Kidney tubule cell (primary cell): ENCODE data around the gene CAPN10.

ENCODE experiments used
- DNase-seq: peaks from one replicate; pipeline ENCODE4 v3.0.0-alpha.2; 2018; ENCODE audit warnings: low spot score

CAPN10 gene

DNA sequence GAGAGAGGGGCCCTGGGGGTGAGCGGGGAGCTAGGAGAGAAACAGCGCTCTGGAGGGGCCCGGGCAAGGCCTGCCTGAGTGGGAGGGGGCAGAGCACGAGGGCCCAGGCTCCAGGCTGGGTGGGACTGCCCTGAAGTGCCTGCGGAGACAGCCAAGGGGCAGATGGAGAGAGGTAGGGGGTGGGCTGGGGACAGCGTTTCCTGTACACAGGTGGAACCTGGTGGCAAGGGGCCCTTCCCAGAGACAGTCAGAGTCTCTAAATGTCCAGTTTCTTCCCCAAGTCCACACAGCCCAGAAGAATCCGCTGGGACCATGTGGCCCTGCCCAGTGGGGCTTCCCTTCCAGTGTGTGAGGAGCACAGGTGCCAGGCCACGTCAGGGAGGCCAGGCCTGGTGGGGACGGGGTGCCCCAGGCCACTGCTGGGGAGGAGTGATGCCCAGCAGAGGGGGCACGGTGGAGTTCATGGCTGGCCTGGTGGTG is 37.0 kb downstream of the CAPN10 start:
- no peak for DNase-seq

DNA sequence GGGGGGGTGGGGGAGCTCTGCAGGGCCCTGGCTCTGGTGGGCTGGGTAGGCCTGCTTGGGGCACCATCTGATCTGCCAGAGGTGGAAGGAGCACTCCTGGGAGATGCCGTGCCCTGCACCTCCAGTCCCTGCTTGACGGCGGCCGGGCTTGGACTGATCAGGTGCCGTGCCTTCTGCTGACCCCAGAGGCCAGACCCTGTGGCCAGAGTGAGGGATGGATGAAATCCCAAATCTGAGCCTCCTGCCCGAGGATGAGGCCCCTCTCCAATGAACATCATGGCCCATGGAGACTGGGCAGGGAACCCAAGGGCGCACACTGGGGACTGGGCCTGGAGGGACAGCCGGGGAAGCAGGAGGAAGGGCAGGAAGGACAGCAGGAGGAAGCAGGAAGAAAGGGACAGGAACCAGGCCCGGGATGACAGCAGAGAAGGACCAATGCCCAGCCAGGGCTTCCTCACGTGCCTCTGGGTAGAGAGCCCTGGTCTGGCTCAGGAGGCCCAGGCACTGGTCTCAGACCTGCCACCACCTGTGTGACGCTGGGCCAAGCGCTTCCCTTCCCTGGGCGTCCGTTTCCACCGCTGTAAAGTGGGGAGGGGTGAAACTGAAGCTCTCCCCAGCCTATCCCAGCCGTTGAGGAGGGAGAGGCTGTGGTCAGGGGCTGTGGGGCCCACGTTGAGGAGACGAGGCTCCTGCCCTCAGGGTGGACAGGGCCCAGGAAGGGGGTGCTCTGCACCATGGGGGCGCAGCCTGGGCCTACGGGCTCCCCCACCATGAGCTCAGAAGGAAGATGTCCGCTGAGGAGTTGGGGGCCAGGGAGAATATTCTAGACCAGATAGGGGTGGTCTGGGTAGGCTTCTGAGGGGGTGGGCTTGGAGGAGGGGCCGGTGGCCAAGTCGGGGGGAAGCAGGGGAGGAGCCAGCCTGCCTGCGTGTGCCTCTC is 37.7 kb downstream of the CAPN10 start:
- no peak for DNase-seq

DNA sequence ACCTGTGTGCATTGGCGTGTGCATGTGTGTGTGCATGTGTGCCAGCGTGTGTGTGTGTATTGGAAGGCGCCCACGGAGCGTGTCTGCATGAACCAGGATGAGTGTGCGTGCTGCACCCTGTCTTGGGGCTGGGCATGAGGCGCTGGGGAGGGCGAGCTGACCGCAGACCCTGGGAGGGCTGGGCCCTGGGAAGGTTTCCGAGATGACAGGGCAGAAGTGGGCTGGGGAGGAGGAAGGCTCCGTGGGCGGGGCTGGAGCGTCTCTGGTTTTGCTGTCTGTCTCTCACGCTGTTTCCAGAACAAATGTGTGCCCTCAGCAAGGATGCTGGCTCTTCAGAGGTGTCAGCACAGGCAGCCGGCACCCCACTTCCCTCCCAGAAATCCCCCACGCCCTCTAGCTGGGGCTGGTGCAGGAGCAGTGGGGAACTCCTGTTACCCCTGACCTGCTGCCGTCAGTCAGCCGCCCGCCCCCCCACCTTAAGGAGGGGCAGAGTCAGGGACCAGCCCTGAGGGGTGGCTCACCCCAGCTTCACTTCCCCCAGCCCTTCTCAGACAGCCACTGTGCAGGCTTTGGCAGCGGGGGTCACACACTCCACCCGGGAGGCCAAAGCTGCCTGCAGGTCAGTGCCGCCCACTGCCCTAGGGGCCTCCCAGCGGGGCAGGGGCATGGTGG is 38.6 kb downstream of the CAPN10 start, which contains the start of gene GPR35:
Gene GPR35 (plus strand): TSS at position 531 of the 672 bp plus-strand sequence. CDS start 4,473 bp downstream, outside the sequence.
- peak; percentile 72 for DNase-seq

DNA sequence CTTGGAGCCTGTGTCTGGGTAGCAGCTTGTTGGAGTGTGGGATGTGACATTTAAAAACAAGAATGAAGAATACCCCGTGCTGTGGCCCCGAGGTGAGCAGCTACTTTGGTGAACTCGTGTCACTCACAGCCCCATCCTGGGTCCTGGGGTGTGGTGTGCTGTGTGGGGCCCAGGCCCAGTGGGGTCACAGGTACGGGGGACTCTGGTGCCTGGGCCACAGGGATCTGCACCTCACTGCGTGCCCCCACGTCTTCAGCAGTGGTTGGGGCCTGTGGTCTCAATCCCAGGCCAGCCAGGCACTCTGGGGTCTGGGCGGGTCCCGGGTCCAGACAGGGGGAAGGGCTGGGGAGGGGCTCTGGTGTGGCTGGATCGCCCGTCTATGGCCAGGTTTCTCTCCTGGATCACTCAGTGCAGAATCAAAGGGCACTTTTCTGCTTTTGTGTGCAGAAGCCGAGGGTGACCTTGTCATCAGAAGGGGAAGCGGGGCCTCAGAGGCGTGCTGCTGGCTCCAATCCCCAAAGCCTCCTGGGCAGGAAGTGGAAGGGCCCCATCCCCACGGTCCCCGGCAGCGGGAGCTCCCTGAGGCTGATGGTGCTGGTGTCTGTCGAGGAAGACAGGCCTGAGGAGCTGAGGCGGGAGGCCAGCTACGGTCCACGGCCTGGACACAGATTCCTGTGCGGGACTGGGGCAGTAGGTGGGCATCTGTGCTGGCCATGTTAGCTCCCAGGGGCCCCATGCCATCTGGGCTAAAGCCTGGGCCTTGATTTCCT is 40.2 kb downstream of the CAPN10 start:
- DNase-seq: no peak

DNA sequence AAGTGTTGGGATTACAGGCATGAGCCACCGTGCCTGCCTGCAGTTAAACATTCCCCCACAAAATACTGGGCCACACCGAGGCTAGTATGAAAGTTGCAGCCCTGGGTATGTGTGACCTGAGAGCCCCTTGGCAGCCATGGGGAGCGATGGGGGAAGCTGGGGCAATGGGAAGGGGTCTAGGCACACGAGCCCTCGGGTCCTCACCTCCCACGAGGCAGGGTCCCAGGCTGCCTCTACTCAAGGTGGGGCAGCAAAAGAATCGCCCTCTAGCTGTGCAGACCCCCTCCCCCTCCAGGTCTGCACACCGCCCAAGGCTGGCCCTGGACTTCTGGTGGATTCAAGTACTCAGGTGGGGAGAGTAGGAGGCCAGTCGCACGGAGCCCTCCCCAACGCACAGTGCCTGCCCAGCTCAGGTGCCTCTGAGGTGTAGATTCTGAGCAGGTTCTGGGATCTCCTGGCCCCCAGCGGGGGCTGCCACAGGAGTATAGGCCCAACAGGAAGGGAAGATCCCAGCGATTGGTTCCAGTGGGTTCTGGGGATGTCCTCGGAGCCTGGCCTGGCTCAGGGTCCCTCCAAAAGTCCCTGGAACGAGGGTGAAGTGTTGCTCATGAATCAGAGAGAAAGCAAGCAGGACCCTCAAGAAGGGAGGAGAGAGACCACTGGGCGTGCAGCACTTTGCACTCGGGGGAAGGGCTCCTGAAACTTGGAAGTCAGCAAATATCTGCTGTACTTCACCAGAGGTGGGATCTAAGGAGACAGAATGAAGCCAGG is 41.4 kb downstream of the CAPN10 start:
- no peak for DNase-seq

DNA sequence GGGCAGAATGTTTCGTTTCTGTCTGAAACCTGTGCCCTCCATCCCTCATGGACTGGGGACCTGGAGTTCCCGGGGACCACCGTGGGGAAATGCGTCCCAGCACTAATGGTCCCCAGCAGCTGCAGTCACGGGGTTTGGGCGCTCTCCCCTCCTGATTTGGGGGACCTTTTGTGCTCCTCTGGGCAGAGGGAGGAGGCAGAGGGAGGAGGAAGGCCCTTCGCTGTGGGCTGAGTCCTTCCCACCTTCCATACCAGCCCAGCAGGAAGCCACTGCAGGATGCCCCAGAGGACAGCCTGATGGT is 41.9 kb downstream of the CAPN10 start:
- DNase-seq: no peak

DNA sequence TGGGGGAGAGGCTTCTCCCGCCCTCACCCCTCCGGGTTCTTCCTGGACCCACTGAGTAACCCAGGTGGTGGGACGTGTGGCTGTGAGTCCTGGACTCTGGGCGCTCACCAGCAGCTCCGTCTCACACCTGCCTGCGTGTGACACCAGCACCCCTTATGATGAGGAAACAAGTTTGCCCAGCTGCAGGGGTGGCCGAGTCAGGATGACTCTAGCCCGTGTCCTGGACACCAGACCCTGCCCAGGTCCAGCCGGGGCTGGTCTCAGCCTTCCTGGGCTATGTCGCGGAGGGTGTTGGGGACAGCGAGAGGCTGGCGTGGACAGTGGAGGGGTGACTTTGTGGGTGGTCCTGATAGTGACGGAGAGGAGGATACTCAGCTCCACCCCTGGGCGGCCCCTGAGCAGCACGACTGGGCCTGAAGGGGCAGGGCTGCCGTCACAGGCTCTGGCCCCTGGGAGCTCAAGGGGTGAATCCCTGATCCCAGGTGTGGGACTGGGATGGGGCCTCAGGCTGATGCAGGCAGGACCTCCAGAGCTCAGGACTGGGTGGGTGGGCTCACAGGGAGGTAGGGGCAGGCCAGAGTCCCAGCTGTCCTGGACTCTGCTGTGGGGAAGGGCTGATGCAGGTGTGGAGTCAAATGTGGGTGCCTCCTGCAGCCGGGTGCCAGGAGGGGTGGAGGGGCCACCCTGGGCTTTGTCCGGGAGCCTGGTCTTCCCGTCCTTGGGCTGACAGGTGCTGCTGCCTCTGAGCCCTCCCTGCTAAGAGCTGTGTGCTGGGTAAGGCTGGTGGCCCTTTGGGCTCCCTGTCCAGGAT is 42.5 kb downstream of the CAPN10 start:
- DNase-seq: no peak

DNA sequence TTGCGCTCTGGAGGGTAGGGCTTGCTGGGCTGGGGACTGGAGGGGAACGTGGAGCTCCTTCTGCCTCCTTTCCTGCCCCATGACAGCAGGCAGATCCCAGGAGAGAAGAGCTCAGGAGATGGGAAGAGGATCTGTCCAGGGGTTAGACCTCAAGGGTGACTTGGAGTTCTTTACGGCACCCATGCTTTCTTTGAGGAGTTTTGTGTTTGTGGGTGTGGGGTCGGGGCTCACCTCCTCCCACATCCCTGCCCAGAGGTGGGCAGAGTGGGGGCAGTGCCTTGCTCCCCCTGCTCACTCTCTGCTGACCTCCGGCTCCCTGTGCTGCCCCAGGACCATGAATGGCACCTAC is 43.1 kb downstream of the CAPN10 start:
- no peak for DNase-seq

DNA sequence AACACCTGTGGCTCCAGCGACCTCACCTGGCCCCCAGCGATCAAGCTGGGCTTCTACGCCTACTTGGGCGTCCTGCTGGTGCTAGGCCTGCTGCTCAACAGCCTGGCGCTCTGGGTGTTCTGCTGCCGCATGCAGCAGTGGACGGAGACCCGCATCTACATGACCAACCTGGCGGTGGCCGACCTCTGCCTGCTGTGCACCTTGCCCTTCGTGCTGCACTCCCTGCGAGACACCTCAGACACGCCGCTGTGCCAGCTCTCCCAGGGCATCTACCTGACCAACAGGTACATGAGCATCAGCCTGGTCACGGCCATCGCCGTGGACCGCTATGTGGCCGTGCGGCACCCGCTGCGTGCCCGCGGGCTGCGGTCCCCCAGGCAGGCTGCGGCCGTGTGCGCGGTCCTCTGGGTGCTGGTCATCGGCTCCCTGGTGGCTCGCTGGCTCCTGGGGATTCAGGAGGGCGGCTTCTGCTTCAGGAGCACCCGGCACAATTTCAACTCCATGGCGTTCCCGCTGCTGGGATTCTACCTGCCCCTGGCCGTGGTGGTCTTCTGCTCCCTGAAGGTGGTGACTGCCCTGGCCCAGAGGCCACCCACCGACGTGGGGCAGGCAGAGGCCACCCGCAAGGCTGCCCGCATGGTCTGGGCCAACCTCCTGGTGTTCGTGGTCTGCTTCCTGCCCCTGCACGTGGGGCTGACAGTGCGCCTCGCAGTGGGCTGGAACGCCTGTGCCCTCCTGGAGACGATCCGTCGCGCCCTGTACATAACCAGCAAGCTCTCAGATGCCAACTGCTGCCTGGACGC is 43.6 kb downstream of the CAPN10 start:
- DNase-seq: no peak

DNA sequence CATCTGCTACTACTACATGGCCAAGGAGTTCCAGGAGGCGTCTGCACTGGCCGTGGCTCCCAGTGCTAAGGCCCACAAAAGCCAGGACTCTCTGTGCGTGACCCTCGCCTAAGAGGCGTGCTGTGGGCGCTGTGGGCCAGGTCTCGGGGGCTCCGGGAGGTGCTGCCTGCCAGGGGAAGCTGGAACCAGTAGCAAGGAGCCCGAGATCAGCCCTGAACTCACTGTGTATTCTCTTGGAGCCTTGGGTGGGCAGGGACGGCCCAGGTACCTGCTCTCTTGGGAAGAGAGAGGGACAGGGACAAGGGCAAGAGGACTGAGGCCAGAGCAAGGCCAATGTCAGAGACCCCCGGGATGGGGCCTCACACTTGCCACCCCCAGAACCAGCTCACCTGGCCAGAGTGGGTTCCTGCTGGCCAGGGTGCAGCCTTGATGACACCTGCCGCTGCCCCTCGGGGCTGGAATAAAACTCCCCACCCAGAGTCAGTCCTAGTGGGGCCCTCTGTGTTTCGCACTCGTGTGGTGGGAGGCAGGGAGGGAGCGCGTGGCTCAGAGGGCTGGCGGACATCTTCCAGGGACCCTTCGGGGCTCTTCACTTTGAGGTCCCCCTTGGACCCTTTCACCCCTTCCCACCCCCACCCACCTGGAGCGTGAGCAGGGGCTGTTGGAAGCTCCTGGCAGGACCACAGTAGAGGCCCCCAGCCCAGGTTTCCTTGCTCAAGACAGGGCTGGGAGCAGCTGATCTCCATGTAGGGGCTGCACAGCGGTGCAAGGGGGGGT is 44.4 kb downstream of the CAPN10 start:
- no peak for DNase-seq

DNA sequence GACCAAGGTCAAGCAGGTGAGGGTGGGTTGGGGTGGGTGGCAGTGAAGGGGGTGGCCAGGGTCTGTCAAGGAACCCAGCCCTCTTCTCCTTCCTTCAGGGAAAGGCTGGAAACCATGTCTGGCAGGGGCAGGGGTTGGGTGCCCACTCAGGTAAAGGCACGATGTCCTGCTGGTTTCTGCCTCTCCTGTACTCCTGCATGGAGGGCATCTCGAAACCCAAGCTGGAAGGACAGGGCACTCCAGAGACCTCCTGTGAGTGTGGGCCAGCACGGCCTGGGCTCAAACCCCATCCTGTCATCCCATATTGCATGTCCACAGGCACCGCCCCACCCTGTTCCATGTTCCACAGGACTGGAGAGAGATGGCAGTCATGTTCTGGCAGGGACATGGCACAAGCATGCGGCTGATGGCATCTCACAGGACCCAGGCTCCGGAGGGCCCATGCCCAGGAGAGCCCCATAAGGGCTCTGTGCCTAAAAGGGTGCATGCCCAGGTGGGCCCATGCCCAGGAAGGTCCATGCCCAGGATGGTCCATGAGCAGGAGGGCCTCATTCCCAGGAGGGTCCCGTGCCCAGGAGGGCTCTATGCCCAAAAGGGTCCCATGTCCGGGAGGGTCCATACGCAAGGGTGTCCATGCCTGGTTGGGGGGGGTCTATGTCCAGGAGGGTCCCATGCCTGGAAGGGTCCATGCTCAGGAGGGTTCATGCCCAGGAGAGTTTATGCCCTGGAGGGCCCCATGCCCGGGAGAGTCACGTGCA is 45.2 kb downstream of the CAPN10 start:
- no peak for DNase-seq

DNA sequence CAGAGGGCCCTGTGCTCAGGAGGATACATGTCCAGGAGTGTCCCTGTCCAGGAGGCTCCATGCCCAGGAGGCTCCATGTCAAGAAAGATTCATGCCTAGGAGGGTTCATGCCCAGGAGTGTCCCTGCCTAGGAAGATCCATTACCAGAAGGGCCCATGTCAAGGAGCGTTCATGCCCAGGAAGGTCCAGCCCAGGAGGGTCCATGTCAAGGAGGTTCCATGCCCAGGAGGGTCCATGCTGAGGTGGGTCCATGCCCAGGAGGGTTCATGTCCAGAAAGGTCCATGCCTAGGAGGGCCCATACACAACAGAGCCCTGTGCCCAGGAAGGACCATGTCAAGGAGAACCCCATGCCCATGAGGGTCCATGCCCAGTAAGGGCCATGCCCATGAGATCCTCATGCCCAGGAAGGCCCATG is 45.8 kb downstream of the CAPN10 start:
- DNase-seq: no peak

DNA sequence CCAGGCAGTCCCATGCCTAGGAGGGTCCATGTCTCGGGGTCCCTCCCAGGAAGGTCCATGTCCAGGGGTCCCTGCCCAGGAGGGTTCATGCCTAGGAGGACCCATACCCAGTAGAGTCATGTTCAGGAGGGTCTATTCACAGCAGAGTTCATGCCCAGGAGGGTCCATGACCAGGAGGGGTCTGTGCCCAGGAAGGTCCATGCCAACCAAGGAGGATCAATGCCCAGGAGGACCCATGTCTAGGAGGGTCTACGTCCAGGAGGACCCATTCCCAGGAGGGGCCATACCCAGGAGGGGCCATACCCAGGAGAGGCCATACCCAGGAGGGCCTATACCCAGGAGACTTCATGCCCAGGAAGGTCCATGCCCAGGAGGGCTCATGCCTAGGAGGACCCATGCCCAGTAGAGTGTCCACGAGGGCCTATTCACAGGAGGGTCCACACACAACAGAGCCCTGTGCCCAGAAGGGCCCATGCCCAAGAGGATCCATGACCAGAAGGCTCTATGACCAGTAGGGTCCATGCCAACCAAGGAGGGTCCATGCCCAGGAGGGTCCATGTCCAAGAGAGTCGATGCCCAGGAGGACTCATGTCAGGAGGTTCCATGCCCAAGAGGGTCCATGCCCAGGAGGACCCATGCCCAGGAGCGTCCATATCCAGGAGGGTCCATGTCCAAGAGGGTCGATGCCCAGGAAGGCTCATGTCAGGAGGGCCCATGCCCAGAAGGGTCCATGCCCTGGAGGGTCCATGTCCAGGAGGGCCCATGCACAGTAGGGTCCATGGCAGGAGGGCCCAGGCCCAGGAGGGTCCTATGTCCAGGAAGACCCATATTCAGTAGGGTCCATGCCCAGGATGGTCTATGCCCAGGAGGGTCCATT is 48.8 kb downstream of the CAPN10 start:
- DNase-seq: no peak

DNA sequence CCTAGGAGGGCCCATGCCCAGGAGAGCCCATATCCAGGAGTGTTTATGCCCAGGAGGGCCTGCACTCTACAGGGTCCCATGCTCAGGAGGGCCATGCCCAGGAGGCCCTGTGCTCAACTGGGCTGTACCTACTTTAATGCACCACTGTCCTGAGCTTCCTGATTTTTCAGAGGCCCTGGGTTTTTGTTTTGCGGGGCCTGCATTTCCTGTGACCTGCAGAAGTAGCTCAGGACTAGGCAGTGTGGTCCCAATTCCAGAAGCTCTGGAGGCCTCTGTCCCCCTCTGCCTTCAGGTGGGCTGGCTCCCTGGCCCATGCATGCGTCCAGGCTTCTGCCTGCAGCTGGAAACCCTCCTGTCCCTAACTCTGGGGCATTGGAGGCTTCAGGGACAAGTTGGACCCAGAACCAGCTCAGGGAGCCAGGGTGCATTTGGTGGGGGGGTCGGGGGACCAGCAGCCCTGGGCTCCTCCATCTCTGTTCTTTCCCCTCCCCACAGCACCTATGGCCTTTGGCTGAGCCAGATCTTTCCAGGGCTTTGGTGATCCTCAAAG is 49.5 kb downstream of the CAPN10 start:
- no peak for DNase-seq

DNA sequence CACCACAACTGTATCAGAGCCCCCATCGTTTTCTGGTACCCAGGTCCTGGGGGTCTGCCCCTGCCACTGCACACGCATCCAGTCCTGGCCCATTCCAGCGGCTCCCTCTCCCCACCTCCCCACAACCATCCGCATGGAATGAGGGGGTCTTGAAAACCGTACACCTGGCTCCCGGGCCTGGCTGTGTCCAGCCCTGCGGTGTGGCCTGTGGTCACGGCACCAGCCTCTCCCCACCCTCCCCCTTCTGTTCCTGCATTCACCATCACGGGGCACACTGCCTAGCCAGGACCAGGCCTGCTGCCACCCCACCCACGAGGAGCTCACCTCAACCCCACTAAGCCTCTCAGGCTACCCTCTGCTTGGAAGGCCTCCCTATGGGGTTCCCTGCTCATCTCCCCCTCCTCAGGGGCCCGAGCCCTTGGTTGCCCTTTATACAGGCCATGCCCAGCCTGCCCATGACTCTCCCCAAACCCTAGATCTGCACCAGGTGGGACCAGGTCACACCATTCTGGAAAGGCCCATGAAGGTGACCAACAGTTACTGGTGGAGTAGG is 50.1 kb downstream of the CAPN10 start:
- DNase-seq: no peak

DNA sequence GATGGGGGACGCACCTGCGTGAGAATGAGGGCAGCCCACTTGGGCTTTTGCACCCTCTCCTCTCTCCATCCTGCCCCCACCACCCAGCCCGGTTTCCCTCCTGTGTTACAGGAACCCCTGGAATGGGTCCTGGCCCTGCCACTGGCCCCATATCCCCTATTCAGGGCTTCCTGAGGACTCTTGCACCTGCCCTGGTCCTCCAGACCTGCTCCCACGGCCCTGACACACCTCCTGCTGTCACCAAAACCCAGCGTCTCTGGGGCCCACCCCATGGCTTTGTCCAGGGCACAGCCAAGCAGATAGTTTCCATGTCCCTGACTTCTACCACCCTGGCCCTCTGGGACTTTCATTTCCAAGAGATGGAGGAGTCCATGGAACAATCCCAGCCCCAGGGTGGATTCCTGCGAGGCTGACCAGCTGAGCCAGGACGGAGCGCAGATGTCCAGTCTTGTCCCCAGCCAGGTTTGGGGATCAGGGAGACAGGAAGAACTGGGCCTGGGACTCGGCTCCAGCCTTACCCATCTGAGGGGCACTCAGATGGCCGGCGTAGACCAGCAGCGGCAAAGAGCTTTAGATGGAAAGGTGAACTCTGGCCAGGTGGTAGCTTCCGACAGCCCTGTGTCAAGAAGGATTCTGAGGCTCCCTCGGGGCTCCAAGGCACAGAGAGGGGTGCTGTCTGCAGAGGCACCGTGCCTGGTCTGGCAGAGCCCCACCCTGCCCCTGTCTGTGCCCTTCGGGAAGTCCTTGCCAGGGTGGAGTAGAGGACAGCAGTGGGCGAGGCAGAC is 50.8 kb downstream of the CAPN10 start:
- DNase-seq: no peak
